CD4-positive, alpha-beta T cell treated with Interleukin-4 for 4 hours (primary cell): ENCODE results near the gene OPRL1.
"Not testable (repeated sequence)": the region's sequence is repeated elsewhere in the genome, so short reads cannot be mapped to it uniquely, and the experiment has no call there.

Source experiments
- DNase-seq: peaks from one replicate; pipeline ENCODE4 v3.0.0-alpha.2; 2020

OPRL1 gene

GRCh38 chr20:64106435-64106961 lies 26.6 kb downstream of the OPRL1 start:
- no peak for DNase-seq

DNA sequence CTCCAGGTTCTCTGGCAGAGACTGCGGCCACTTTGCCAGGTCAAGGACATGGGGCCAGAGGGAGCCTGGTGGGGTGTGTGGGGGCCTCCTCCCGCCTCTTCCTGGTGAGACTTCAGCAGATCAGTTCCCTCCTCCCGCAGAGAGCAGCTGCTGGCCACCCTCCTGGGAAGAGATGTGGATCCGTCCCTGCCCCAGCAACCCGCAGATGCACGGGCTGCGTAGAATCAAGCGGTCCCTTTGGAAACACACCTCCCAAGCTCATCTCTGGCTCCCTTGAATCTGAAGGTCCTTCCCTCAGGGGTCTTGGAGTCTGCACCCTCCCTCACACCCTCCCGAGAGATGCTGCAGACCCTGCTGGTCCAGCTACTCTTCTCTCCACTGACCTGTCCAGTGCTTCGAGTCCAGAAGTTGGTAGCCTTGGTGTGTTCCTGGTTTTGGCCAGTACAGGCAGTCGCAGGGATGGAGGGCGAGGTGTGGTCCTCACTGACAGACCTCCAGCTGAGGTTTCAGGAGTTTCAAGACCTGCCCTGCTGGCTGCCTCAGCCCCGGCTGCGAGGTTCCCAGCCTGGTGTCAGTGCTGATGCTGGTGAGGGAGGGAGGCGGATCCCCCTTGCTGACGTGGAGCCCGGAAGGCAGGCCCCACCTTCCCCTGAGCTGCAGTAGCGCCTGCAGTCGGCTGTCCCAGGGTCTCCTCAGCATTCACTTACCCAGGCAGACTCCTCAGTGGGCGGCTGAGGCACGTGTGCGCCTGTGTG lies 27.3 kb downstream of the OPRL1 start, which contains the start of gene NPBWR2:
Gene NPBWR2 (minus strand): TSS at position 585 of the 755 bp plus-strand sequence. CDS start 734 bp downstream, outside the sequence.
- no peak for DNase-seq

- DNase-seq, result no peak
Observed at GRCh38 chr20:64107736-64108457, 28.0 kb downstream of the OPRL1 start.

GRCh38 chr20:64108731-64109681 lies 29.1 kb downstream of the OPRL1 start:
- DNase-seq, result no peak

DNA sequence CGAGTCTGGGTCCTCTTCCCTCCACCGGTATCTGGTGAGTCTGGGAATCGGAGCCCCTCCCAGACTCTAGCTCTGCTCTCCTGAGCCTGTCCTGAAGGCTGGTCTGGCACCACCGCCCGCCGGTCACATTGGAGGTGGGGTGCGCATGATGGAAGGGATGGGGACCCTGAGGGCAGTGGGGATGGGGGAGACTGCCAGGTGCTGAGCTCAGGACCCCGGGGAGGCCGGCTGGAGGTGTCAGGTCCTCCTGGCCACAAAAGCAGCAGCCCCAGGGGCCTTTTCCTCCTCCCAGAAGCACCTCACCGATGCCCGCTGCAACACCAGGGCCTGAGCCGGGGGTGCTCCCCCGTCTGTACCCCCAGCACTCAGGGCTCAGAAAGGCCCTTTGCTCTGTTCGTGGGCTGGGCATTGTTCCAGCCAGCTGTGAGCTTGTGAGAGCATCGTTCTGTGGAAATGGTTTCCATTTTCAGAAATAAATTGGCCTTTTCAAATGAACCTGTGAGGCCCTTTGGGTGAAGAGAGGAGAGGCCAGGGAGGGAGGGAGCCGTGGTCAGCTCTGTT lies 30.0 kb downstream of the OPRL1 start:
- no peak for DNase-seq

GRCh38 chr20:64110411-64111068 lies 30.7 kb downstream of the OPRL1 start:
- no peak for DNase-seq

DNA sequence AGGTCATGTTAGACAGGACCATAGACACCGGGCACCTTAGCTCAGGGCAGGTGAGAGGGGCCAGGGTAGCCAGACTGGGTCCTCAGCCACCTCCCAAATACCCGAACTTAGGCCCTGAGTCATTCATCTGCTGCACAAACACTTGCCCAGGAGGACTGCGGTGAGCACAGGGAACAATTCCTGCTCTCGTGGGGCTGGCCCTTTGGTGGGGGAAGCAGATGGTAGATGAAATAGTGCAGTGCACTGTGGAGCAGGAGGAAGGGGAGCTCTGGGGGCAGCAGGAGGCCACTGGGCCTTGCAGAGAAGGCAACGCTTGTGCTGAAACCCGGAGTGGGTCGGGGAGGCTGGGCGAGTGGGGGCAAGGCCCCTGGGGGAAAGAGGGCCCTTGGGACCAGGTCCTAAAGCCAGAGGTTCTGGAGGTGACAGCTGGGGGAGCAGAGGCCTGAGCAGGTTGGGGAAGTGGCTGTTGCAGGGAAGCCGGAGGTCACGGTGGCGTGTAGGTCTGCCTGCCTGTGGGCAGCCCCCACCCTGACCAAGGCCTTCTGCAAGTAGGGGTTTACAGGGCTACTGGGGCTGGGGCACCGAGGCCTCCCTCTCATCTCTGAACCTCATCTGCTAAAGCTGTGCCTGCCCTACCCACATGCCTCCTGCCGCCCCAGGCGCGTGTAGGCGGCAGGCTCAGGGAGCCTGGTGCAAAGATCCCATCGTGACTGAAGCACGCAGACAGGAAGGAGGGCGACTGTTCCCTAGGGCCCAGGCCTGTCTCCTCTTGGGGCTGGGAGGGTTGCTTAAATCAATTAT lies 32.2 kb downstream of the OPRL1 start:
- DNase-seq, result no peak

- no peak for DNase-seq
Observed at GRCh38 chr20:64112691-64113443, 33.0 kb downstream of the OPRL1 start.

DNA sequence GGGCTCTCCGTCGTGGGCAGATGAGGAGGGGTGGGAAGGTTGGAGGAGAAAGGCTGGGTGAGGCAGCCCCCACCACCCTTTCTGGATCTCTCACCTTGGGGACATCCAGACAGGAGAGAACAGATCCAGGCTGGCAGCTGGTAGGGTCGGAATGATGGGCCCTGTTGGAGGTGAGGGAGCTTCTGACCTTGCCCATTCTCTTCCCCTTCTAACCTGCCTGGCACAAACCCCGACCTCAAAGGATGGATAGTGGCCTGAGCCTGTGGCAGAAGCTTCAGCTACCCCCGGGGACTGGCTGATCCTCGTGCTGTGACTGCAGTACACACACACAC lies 33.5 kb downstream of the OPRL1 start:
- no peak for DNase-seq

- no peak for DNase-seq
Observed at GRCh38 chr20:64113796-64114355, 34.0 kb downstream of the OPRL1 start.

- no peak for DNase-seq
Observed at GRCh38 chr20:64114356-64114971, 34.6 kb downstream of the OPRL1 start.

DNA sequence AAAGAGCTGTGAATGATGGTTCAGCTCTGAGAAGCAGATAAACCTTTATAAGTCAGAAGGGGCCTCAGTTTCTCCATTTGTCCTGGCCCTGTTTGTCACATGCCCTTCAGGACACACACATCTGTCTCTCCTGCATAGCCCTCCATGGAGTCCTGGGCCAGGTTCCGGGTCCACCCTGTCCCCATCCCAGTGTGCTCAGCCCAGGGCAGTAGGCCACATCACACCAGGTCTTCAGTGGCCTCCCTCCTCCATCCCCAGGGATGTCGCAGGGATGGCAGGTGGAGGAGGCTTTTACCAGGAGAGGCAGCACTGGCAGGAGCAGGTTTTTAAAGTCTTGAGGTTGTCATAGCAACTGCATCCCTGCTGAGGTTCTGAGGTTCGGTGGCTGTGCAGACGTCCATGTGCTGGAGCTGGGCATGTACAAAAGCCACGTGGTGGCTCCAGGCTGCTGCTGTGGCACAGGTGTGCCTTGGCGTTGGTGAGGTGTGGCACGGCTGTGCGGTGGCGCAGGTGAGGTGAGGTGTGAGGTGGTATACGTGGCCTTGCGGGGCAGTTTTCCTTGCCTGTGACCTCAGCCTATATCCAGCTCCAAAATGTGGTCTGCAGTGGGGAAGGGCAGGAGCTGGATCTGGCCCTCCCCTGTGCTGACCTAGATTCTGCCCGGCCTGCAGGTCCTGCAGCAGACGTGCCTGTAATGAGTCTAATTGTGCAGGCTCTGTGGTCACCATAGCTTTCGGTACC lies 35.5 kb downstream of the OPRL1 start:
- no peak for DNase-seq

DNA sequence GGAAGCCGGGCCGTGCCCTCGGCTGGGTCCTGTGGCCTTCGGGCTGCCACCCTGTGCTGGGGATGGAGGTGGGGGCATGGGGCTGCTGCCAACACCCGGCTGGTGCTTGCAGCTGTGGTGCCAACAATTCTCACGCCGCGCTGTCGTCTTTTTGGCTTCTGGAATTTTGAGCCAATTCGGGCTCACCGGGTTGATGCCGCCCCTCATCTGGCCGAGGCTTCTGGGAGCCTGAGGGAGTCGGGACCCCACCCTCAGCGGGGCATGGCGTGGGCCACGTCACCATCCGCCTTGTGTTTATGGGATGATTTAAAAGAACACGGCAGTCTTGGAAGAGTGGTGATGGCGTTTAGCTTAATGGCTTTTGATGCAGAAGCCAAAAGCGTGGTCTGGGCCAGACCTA lies 36.1 kb downstream of the OPRL1 start:
- DNase-seq, result no peak

- DNase-seq, result no peak
Observed at GRCh38 chr20:64116541-64117431, 36.9 kb downstream of the OPRL1 start.

GRCh38 chr20:64117432-64117777 lies 37.5 kb downstream of the OPRL1 start:
- not testable (repeated sequence) for DNase-seq

DNA sequence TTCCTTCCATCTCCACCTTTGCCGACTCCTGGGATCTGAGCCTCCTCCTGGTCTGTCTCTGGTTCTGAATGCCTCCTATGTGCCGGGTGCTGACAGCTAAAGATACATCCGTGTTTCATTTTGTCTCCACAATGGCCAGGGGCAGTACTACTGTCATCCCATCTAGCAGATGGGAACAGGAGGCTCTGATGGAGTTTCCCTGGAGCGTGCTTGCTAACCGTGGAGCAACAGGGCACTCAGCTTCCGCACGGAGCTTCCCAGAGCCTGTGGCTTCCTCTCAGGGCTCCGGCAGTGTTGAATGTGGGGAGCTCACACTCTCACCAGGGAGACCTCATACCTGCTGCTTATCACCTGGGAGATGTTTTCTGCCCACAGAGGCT lies 39.4 kb downstream of the OPRL1 start:
- no peak for DNase-seq

GRCh38 chr20:64119681-64120341 lies 39.9 kb downstream of the OPRL1 start:
- no peak for DNase-seq
